Hematopoietic multipotent progenitor cell treated with erythropoietin and hydrocortisone succinate and interleukin-3 and kit ligand, for 4 days (in vitro differentiated cells): ENCODE measurements around the gene RHBDF2.

Source experiments
- DNase-seq: peaks from one replicate; pipeline ENCODE4 v3.0.0-alpha.2; 2015

Gene RHBDF2

DNA sequence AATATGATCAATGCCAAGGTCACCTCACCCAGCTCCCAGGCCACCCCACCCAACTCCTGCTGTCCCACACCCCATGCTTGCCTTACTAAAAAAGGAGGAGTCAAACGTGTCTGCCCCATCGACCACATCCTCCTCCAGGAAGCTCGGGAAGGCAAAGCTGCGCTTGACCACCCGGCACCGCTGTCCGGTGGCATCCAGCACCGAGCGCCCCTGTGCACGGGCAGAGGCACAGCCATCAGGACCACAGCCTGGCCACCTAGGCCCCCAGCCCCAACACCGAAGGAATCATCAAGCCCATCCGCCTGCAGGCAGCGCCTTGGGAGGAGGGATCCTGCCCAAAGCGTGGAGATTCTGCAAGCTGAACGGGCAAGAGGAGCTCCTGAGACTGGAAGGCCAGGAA lies 23.6 kb downstream of the RHBDF2 start:
- no peak for DNase-seq

- no peak for DNase-seq
These were observed 24.5 kb downstream of the RHBDF2 start for GRCh38 chr17:76476736-76477135.

GRCh38 chr17:76475302-76475701 lies 25.9 kb downstream of the RHBDF2 start:
- DNase-seq: no peak

GRCh38 chr17:76474894-76475293 lies 26.3 kb downstream of the RHBDF2 start:
- DNase-seq: no peak

- DNase-seq: no peak
These were observed 27.0 kb downstream of the RHBDF2 start for GRCh38 chr17:76474238-76474637.

DNA sequence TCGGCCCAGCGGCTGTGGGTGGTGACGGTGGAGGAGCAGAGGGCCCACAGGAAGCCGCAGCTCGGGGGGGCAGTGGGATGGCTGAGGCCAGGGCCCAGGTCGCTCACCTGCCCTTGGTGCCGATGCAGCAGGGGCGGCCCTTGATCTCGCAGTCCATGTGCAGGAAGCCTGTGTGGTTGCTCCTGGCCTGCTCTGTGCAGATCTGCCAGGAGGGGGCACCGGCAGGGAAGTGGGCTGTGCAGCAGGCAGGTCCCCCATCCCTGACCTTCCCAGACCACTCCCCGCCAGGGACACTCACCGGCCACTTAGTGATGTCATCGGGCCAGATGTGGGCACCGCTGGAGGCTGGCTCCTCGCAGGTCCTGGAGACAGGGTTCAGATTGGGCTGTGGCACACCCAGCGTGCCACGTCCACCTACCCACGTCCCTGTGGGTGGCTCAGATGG lies 27.7 kb downstream of the RHBDF2 start:
- peak; percentile 51 for DNase-seq

DNA sequence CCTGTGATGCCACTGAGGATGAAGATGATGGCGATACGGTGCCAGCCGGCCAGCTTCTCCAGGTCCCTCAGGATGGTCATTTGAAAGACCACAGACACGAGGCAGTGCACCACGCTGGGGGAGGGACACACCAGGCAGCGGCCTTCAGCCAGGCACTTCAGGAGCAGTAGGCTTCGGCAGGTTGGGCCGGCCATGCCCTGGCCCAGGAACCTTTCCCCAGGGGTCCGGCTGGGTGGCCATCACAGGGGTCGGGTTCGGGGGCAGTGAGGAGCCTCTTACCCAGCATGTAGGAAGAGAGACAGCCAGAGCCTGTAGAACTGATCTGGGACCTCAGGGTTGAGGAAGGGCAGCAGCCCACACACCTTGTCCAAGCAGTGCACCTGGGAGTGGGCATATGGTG lies 28.5 kb downstream of the RHBDF2 start:
- DNase-seq: no peak

DNA sequence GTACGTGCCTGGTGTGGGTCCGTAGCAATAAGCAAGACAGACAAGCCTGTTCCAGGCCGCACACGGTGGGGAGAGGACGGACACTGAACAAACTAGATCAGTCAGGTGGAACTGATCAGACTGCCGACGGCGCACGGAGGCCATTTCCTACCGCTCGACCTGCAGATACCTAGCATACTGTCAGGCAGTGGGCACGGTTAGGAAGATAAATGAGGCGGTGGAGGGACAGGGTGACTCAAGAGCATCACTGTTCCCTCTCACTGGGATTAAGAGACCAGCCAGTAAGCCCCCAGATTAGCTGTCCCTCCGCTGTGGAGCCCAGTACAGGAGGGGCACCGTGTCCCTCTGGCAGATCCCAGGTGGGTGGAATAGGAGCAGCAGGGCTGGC lies 29.0 kb downstream of the RHBDF2 start:
- no peak for DNase-seq

DNA sequence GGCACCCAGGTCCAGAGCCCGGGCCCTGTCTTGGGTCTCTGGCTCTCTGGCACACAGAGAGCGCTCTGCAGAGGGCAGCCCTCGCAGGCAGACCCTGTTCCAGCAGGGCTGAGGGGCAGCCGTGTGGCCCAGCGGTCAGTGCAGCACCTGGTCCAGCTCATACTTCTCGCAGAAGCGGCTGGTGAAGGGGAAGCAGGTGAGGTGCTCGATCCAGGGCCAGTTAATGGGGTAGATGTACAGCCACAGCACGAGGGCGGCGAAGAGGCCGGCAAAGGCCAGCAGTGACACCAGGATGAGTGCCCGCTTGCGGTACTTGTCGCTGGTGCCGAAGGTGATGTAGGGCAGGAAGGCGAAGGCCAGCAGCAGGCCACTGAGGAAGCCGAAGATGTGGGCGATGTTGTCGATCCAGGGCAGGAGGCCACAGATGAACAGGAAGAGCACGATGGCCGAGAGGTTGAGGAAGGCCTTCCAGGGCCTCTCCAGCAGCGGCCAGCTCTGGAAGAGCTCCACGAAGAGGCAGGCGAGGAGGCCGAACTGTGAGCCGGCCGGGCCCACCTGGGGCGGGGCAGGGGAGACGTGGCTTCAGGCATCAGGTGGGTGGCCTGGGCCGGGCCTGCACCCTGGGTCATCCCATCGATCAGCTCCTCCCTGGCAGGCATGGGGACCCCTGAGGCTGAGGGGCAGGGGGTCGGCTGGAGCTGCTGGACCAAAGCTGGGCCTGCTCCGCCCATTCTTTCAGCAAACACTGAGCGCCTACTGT lies 29.5 kb downstream of the RHBDF2 start:
- DNase-seq: no peak

DNA sequence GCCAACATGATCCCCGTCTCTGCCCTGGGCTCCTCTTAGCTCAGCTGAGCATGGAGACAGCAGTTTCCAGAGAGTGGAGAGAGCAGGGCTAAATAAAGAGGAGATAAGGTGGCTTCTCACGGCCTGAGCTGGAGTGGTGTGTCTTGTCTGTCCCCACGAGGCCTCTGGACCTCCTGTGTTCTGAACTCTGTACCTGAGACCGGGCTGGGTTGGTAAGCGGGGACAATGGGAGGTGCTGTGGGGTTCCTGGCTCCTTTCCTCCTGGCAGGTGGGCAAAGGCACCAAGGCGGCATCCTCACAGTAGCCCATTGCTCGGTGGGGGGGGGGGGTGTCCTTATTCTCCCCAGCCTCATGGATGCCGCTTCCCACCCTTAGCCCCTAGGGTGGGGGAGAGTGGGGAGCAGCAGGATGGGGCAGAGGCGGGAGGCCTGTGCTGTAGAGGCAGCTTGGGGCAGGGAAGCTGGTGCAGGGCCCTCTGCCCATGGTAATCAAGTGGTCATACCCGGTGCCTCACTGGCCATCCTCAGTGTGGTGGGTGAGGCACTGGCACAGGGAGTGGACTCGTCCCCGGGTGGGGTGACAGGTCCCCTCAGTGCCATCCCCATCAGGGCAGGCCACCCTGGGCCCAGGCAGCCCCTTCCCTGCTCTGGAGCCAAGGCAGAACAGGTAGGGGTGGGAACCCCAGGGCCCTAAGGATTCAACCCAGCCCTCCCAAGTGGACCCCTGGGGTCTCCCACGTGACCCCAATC lies 31.1 kb downstream of the RHBDF2 start:
- no peak for DNase-seq

GRCh38 chr17:76469076-76469990 lies 31.9 kb downstream of the RHBDF2 start:
- no peak for DNase-seq

GRCh38 chr17:76468634-76469010 lies 32.6 kb downstream of the RHBDF2 start:
- DNase-seq: no peak

GRCh38 chr17:76467809-76468633 lies 33.2 kb downstream of the RHBDF2 start:
- DNase-seq: no peak

- no peak for DNase-seq
These were observed 33.9 kb downstream of the RHBDF2 start, which contains the start of gene AANAT for GRCh38 chr17:76467366-76467765. Gene AANAT (plus strand): TSS chr17:76467603. CDS start chr17:76468747, 1,144 bp downstream.

DNA sequence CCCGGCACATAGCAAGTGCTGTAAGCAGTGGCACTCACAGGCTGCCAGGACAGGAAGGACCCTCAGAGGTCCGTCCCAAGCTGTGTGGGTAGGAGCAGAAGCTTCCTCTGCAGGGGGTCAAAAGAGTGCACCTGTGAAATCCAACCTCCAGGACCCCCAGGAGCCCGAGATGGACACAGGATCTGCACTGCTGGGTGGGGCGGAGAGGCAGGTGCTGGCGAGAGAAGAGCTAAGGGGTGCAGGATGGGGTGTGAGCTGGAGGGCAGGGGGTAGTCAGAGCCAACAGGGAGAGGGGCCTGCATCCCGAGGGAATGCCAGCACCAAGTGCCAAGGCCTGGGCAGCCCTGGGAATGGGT lies 34.5 kb downstream of the RHBDF2 start:
- DNase-seq: no peak

DNA sequence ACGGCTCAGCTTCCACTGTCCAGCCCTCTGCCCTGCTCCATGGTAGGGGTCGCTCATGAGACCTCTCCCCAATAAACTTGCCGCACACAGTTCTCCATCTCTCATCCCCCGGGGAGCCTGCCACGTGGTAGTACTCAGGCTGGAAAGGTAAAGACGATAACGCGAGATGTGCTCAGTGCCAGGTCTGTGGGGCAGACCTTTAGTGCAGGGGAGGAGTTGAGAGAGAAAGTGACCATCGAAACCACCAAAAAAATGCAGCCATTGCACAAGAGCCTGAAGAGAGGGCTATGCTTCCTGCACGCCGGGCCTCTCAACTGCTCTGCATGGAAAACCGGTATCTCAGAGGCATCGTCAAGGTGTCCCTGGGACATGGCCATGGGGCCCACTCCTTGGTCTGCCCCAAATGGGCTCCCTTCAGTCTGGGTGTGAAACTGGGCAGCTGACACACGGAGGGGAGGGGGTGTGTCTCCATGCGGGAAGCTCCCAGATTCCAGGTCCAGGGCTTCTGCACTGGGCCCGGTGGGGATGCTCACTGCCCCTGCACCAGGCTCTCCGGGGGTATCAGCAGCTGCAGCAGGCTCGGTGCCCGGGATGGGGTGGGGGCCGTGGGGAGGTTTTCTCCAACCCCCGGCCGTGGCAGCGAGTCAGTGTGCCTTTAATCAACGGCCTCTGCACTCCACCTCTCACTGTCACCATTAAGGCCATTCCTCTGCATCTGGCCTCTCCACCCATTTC lies 38.5 kb downstream of the RHBDF2 start:
- no peak for DNase-seq

DNA sequence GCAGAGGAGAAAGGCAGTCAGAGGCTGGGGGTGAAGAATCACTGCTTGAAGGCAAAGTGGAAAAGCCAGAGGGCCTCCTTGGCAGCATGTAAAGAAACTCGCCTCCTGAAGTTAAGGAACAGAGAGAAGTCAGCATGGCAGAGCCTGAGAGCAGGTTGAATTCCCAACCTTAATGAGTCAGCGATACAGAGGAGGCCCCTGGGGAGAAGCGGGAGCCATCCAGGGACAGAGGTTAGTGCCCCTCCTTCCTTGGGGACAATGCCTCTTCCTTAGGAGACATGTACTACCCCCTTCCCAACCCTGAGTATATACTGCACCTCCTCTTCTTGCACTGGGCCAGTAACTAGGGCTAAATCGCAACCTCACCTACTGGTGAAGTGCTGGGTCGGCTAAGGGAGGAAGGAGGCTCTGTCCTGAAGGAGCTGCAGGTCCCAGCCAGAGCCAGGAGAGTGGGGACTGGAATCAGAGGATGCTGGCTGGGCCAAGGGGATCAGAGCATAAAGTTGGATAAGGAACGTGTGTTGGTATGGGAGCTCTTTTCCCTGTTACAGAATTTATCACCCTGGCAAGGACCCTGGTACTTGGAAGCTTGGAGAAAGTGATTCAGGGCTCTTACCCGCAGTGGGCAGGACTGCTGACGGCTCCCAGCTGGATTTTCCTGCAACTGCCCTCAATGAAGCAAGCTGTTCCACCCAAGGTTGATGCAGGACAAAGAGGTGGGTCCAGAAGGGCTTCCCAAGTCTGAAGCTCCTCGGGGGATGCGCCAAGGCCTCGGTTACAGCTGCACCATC lies 39.3 kb downstream of the RHBDF2 start:
- no peak for DNase-seq

GRCh38 chr17:76459674-76460073 lies 41.5 kb downstream of the RHBDF2 start:
- DNase-seq: no peak

DNA sequence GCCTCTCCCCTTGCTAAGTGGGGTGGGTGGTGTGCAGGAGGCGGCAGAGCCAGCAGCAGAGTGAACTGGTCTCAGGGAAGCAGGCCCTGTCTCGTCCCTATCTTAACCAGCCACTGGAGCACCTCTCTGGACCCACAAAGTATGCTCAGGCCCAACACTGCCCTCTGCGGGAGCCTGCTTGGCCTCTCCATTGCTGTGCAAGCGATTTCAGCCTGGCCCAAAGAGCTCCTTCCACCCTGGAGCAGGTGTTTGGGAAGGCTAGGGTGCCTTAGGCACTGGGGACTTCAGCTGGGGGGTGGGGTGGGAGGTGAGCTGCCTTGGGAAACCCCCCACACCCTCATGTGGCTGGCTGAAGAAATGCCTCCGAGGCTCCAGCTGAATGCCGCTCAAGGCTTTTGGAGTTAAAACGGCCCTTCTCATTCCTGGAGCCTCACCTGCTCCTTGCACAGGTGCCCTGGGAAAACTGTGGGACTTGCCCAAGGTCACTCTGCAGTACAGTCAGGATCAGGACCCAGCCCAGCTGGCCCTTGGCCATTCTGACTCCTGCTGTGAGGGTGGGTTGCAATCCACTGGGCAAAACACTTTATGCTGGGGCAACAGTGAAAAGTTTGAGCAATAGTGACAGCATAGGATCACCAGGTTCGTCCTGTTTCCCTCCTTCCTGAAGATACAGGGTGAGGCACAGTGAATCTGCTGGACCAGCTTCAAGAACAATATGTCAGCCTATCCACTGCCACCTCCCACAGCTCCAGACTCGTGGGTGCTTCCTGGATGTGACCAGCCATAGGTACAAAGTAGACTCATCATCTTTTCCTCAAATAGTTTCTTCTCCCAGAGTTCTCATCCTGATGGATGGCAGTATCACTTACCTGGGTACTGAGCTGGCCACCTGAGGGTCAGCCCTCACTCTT lies 42.4 kb downstream of the RHBDF2 start:
- DNase-seq: peak; percentile 86

GRCh38 chr17:76453431-76453743 lies 47.8 kb downstream of the RHBDF2 start:
- DNase-seq: no peak
